WTC11 (cell line): ENCODE data around the gene IER3IP1. TPM values are rescaled to one million over a fixed set of nuclear protein-coding genes. Genes with fewer than 3 reads are reported as not detected.

Source experiments
- ATAC-seq: fragments of 200-7000 bp; cut with Tn5 transposase; 2 replicates; pipeline ENCODE4 v1.10.0; 2021; ENCODE audit warnings: mild to moderate bottlenecking, moderate library complexity
- CTCF ChIA-PET: fragments of 300-600 bp; sonication (Branson Sonifier 250); formaldehyde crosslinking; loops from one replicate; lab custom pipeline; 2021; ENCODE audit warnings: antibody characterized with exemption; lab: Charles Lee
- POLR2A ChIA-PET: fragments of 350-600 bp; sonication (Branson Sonifier 250); formaldehyde crosslinking; loops from one replicate; lab custom pipeline; 2021; ENCODE audit warnings: antibody characterized with exemption; lab: Charles Lee
- DNase-seq: peaks from one replicate; pipeline ENCODE4 v3.0.0; 2021; ENCODE audit warnings: low spot score
- H3K27ac Mint-ChIP-seq: 2 replicates; pipeline ENCODE4 v1.8.0; 2021; ENCODE audit warnings: mixed read lengths
- H3K27me3 Mint-ChIP-seq: 2 replicates; pipeline ENCODE4 v1.8.0; 2021; ENCODE audit warnings: low read depth, mild to moderate bottlenecking, moderate library complexity, mixed read lengths
- H3K36me3 Mint-ChIP-seq: 2 replicates; pipeline ENCODE4 v1.8.0; 2021; ENCODE audit warnings: mixed read lengths
- H3K4me1 Mint-ChIP-seq: 2 replicates; pipeline ENCODE4 v1.8.0; 2022; ENCODE audit warnings: mixed read lengths
- H3K4me3 Mint-ChIP-seq: 2 replicates; pipeline ENCODE4 v1.8.0; 2021; ENCODE audit warnings: mild to moderate bottlenecking, moderate library complexity, mixed read lengths
- H3K9me3 Mint-ChIP-seq: 2 replicates; pipeline ENCODE4 v1.8.0; 2021; ENCODE audit warnings: mixed read lengths
- AFF4 ChIP-seq: sonication (generic); formaldehyde crosslinking; IDR thresholded peaks from 2 replicates; pipeline ENCODE4 v1.8.1; 2023; ENCODE audit warnings: mild to moderate bottlenecking, missing genetic modification reagents, borderline replicate concordance
- CBFB ChIP-seq: sonication (generic); formaldehyde crosslinking; IDR thresholded peaks from 2 replicates; pipeline ENCODE4 v1.8.1; 2022; ENCODE audit warnings: mild to moderate bottlenecking, low read depth, missing genetic modification reagents
- E2F4 ChIP-seq: sonication (generic); formaldehyde crosslinking; IDR thresholded peaks from 2 replicates; pipeline ENCODE4 v1.8.1; 2022; ENCODE audit warnings: low read depth, mild to moderate bottlenecking, moderate library complexity, missing genetic modification reagents, borderline replicate concordance
- FOXK1 ChIP-seq: sonication (generic); formaldehyde crosslinking; IDR thresholded peaks from 2 replicates; pipeline ENCODE4 v1.8.0; 2022; ENCODE audit warnings: mild to moderate bottlenecking, moderate library complexity, missing genetic modification reagents
- GRHL2 ChIP-seq: fragments of 250-450 bp; sonication (Bioruptor Pico); IDR thresholded peaks from 2 replicates; pipeline ENCODE4 v1.8.0; 2022; ENCODE audit warnings: mild to moderate bottlenecking, moderate library complexity; ENCODE audit not compliant: insufficient replicate concordance, severe bottlenecking
- JUN ChIP-seq: sonication (generic); formaldehyde crosslinking; IDR thresholded peaks from 2 replicates; pipeline ENCODE4 v1.8.0; 2023; ENCODE audit warnings: mild to moderate bottlenecking, missing genetic modification reagents
- NFATC4 ChIP-seq: fragments of 250-450 bp; sonication (Bioruptor Pico); IDR thresholded peaks from 2 replicates; pipeline ENCODE4 v1.9.0; 2021; ENCODE audit warnings: mild to moderate bottlenecking
- NR3C1 ChIP-seq: sonication (generic); formaldehyde crosslinking; conservative IDR thresholded peaks from 2 replicates; pipeline ENCODE4 v1.8.1; 2023; ENCODE audit warnings: low read depth, mild to moderate bottlenecking, missing genetic modification reagents
- PRDM15 ChIP-seq: sonication (generic); formaldehyde crosslinking; IDR thresholded peaks from 2 replicates; pipeline ENCODE4 v1.8.0; 2022; ENCODE audit warnings: missing genetic modification reagents
- RELA ChIP-seq: sonication (generic); formaldehyde crosslinking; IDR thresholded peaks from 2 replicates; pipeline ENCODE4 v1.8.1; 2022; ENCODE audit warnings: missing genetic modification reagents, mild to moderate bottlenecking, borderline replicate concordance
- SOX15 ChIP-seq: fragments of 250-450 bp; sonication (Bioruptor Pico); IDR thresholded peaks from 2 replicates; pipeline ENCODE4 v1.9.0; 2021; ENCODE audit warnings: mild to moderate bottlenecking
- TCF7 ChIP-seq: sonication (generic); formaldehyde crosslinking; IDR thresholded peaks from 2 replicates; pipeline ENCODE4 v1.8.0; 2022; ENCODE audit warnings: mild to moderate bottlenecking, low read depth, missing genetic modification reagents, moderate library complexity
- ZNF121 ChIP-seq: sonication (generic); formaldehyde crosslinking; IDR thresholded peaks from 2 replicates; pipeline ENCODE4 v1.8.0; 2023; ENCODE audit warnings: missing genetic modification reagents
- total RNA-seq: library from RNA; stranded (reverse); gene quantifications from 3 replicates; pipeline ENCODE4 v1.2.3, GENCODE V29; 2021
- TF ChIP-seq, protein P1 (sequence below): sonication (generic); formaldehyde crosslinking; IDR thresholded peaks from 2 replicates; pipeline ENCODE4 v1.8.0; 2023; ENCODE audit warnings: mild to moderate bottlenecking, missing genetic modification reagents
- TF ChIP-seq, protein P2 (sequence below): sonication (generic); formaldehyde crosslinking; IDR thresholded peaks from 2 replicates; pipeline ENCODE4 v1.8.1; 2023; ENCODE audit warnings: mild to moderate bottlenecking, missing genetic modification reagents, moderate library complexity
- TF ChIP-seq, protein P3 (sequence below): sonication (generic); formaldehyde crosslinking; IDR thresholded peaks from 2 replicates; pipeline ENCODE4 v1.8.1; 2022; ENCODE audit warnings: mild to moderate bottlenecking, missing genetic modification reagents, moderate library complexity, borderline replicate concordance
- TF ChIP-seq, protein P4 (sequence below): sonication (generic); formaldehyde crosslinking; IDR thresholded peaks from 2 replicates; pipeline ENCODE4 v1.8.0; 2023; ENCODE audit warnings: missing genetic modification reagents

Gene IER3IP1
- total RNA-seq, 1 experiment from 2014 or later = 7.7 TPM

DNA sequence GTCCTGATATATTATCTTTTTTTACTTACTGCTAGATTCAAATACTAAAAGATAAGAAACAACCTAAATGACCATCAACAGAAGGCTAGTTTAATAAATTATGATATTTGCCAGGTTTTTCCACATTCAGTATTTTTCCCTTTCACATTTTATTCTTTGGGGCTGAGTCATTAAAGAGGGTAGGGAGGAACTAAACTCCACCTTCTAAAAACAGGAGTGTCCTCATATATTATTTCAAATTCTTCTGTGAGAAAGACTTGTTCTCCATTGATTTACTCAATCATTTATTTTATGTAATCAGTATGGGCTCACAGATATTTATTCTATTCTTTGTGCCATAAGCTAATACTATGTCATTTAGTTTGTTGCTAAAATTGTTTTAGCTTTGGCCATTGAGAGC is 34.9 kb downstream of the IER3IP1 start (continued):
- TF ChIP-seq ZNF121 (CRISPR knock-in tag) = no peak
- TF ChIP-seq PRDM15 (CRISPR knock-in tag) = no peak
- no peak for TF ChIP-seq RELA
- TF ChIP-seq, protein P1, sequence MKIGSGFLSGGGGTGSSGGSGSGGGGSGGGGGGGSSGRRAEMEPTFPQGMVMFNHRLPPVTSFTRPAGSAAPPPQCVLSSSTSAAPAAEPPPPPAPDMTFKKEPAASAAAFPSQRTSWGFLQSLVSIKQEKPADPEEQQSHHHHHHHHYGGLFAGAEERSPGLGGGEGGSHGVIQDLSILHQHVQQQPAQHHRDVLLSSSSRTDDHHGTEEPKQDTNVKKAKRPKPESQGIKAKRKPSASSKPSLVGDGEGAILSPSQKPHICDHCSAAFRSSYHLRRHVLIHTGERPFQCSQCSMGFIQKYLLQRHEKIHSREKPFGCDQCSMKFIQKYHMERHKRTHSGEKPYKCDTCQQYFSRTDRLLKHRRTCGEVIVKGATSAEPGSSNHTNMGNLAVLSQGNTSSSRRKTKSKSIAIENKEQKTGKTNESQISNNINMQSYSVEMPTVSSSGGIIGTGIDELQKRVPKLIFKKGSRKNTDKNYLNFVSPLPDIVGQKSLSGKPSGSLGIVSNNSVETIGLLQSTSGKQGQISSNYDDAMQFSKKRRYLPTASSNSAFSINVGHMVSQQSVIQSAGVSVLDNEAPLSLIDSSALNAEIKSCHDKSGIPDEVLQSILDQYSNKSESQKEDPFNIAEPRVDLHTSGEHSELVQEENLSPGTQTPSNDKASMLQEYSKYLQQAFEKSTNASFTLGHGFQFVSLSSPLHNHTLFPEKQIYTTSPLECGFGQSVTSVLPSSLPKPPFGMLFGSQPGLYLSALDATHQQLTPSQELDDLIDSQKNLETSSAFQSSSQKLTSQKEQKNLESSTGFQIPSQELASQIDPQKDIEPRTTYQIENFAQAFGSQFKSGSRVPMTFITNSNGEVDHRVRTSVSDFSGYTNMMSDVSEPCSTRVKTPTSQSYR (CRISPR knock-in tag) = no peak
- no peak for TF ChIP-seq FOXK1 (CRISPR knock-in tag)
- TF ChIP-seq, protein P2, sequence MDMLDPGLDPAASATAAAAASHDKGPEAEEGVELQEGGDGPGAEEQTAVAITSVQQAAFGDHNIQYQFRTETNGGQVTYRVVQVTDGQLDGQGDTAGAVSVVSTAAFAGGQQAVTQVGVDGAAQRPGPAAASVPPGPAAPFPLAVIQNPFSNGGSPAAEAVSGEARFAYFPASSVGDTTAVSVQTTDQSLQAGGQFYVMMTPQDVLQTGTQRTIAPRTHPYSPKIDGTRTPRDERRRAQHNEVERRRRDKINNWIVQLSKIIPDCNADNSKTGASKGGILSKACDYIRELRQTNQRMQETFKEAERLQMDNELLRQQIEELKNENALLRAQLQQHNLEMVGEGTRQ (CRISPR knock-in tag) = no peak

DNA sequence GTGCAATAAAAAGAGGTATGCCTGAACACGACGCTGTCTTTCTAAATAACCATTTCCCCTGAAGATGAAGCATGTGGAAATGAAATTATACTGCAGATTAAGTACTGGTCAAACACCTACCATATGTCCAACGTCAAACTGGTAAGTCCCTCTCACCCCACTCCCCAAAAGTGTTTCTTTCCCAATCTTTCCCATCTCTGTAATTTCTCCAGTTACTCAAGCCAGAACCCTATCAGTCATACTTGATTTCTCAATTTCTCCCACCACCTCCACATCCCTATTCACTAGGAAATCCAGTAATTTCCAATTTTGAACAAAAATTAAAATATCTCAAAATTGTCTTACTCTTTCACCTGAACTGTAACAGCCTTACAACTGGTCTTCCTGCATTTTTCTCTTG is 55.0 kb downstream of the IER3IP1 start:
- ChIA-PET POLR2A (no interaction called here), CTCF (no interaction called here)
- H3K27ac Mint-ChIP-seq = no peak overlapping the region
- H3K36me3 Mint-ChIP-seq = peaks cover 15% of the 10 kb centered on the region
- ATAC-seq (no peak), DNase-seq (no peak)
- no peak overlapping the region for H3K4me3 Mint-ChIP-seq
- peaks cover 1% of the 10 kb centered on the region for H3K4me1 Mint-ChIP-seq
- H3K9me3 Mint-ChIP-seq = no peaks in the 10 kb centered on the region
- H3K27me3 Mint-ChIP-seq = no peaks in the 10 kb centered on the region
- TF ChIP-seq, protein P1 (CRISPR knock-in tag) = no peak
- TF ChIP-seq CBFB (CRISPR knock-in tag) (no peak), GRHL2 (no peak), E2F4 (CRISPR knock-in tag) (no peak), TCF7 (no peak), AFF4 (CRISPR knock-in tag) (no peak), JUN (CRISPR knock-in tag) (no peak), SOX15 (CRISPR knock-in tag) (no peak), NFATC4 (no peak), NR3C1 (CRISPR knock-in tag) (no peak)
- TF ChIP-seq, protein P3, sequence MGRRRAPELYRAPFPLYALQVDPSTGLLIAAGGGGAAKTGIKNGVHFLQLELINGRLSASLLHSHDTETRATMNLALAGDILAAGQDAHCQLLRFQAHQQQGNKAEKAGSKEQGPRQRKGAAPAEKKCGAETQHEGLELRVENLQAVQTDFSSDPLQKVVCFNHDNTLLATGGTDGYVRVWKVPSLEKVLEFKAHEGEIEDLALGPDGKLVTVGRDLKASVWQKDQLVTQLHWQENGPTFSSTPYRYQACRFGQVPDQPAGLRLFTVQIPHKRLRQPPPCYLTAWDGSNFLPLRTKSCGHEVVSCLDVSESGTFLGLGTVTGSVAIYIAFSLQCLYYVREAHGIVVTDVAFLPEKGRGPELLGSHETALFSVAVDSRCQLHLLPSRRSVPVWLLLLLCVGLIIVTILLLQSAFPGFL (CRISPR knock-in tag) = no peak
- TF ChIP-seq, protein P4, sequence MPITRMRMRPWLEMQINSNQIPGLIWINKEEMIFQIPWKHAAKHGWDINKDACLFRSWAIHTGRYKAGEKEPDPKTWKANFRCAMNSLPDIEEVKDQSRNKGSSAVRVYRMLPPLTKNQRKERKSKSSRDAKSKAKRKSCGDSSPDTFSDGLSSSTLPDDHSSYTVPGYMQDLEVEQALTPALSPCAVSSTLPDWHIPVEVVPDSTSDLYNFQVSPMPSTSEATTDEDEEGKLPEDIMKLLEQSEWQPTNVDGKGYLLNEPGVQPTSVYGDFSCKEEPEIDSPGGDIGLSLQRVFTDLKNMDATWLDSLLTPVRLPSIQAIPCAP (CRISPR knock-in tag) = no peak
